ENCODE measurements around the gene CEBPA. TPM values are rescaled to one million over a fixed set of nuclear protein-coding genes. Genes with fewer than 3 reads are reported as not detected.

CEBPA gene
- total and polyA plus RNA-seq, 3 donors from 2014 or later: 3.5 to 5.0 (median 4.7) TPM

DNA sequence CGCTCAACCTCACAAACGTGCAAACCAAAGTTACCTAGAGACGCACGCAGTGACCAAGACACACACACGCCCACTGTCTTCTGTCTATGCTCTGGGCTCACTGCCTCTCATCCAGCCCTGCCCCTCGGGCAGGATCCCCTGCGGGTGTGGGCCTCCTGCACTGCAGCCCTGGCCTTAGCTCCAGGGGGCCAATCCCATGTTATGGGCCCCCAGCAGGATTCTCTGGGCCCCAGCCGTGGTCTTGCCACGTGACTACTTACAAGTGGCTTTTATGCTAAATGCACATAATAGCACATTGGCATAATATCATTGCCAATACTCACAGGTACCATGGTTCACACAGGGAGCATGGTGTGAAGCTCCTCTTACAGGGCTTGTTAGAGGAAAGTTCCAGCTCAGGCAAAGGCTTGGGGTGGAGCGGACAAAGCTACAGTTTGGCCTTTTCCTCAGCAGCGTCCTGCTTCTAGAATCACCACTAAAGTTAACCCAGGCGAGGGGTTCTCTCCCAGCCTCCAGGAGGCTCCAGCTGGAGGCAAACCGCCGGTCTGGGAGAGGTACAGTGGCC is 37.4 kb downstream of the CEBPA start:
- TF ChIP-seq POLR2A (IDR thresholded peaks at IDR 0.05): no peak
- TF ChIP-seq, protein P1, sequence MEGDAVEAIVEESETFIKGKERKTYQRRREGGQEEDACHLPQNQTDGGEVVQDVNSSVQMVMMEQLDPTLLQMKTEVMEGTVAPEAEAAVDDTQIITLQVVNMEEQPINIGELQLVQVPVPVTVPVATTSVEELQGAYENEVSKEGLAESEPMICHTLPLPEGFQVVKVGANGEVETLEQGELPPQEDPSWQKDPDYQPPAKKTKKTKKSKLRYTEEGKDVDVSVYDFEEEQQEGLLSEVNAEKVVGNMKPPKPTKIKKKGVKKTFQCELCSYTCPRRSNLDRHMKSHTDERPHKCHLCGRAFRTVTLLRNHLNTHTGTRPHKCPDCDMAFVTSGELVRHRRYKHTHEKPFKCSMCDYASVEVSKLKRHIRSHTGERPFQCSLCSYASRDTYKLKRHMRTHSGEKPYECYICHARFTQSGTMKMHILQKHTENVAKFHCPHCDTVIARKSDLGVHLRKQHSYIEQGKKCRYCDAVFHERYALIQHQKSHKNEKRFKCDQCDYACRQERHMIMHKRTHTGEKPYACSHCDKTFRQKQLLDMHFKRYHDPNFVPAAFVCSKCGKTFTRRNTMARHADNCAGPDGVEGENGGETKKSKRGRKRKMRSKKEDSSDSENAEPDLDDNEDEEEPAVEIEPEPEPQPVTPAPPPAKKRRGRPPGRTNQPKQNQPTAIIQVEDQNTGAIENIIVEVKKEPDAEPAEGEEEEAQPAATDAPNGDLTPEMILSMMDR (IDR thresholded peaks at IDR 0.05): no peak
- no peaks in the 10 kb centered on the region for H3K4me1 ChIP-seq
- H3K27me3 ChIP-seq: no peaks in the 10 kb centered on the region
- H3K9me3 ChIP-seq: no peaks in the 10 kb centered on the region
- no peak overlapping the region for H3K27ac ChIP-seq
- intact Hi-C loops (cut with DNase I; ENCODE audit: low total_unique reads): no loop called here
- DNase-seq: no peak
- no peak overlapping the region for H3K4me3 ChIP-seq
- WGBS, 2 donors: 92 to 98% methylated on average over 11 to 14 of the region's 14 CpGs
- no peaks in the 10 kb centered on the region for H3K36me3 ChIP-seq (ENCODE audit: low read depth, missing control alignments)

DNA sequence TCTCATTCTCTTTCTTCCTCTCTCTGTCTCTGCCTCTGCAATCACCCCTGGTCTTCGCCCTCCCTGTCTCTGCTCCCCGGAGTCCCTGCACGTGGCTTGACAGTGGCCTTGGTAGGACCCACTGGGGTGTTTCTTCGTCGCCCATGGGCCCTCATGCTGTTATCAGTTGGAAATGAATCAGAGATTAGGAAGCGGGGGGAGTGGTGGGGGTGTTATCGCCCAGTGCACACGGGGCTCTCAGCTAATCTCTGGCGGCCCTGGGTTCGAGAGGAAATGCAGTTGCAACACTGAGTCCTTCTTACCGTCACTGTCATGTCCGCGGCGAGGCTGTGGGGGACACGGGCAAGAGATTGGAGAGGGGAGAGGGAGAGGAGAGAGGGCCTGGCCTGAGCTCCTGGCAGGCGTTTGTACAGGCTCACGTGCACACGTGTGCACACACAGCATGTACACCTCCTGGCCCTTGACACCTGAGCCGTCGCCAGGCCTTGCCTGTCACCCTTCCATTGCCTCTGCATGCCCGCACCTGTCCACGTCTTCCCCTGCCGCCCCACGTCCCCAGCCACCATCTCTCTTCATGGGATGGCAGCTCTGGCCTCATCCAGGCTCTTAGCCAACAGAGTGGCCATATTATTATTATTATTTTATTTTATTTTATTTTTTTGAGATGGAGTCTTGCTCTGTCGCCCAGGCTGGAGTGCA is 38.9 kb downstream of the CEBPA start:
- Histone ChIP-seq H3K9me3 (no peaks in the 10 kb centered on the region), H3K27me3 (no peaks in the 10 kb centered on the region), H3K4me1 (no peaks in the 10 kb centered on the region), H3K27ac (no peak overlapping the region), H3K36me3 (ENCODE audit: low read depth, missing control alignments) (no peaks in the 10 kb centered on the region), H3K4me3 (no peak overlapping the region)
- no peak for TF ChIP-seq POLR2A (IDR thresholded peaks at IDR 0.05)
- TF ChIP-seq, protein P1 (IDR thresholded peaks at IDR 0.05): no peak
- intact Hi-C loops (cut with DNase I; ENCODE audit: low total_unique reads): no loop called here
- 80 to 87% methylated on average over 24 to 25 of the region's 25 CpGs for WGBS, 2 donors
- DNase-seq: no peak

DNA sequence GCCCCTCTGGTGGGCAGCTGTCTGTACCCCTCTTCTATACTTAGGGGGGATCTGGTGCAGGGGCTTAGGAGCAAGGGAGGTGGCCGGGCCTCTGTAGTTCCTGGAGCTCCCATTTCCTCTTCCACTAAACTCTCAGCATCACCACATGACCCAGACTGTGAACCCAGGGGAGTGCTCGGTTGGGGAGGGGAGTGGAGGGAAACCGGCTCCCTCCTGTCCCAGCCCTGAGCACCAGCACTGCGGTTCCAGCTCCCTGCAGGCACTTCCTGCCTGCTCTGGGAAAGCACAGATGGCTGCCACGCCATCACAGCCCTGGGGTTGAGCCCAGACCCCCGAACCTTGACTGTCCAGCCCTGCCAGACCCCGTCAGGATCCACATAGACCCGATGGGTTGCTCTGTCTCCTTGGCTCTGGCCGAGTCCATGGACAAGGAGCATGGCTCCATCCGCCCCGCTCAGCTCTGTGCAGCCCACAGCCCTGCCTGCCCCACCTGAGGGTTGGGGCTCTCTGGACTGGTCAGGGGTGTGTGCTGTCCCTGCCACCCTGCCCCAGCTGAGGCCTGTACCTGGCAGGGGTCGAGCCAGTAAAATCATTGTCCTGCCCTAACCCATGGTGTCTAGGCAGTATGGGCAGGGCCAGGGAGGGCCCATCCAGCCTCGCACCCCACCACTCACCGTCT is 40.7 kb downstream of the CEBPA start:
- intact Hi-C loops (cut with DNase I; ENCODE audit: low total_unique reads): no loop called here
- H3K9me3 ChIP-seq: no peaks in the 10 kb centered on the region
- 83 to 86% methylated on average over 3 to 13 of the region's 14 CpGs for WGBS, 2 donors
- no peak for DNase-seq
- no peak overlapping the region for H3K4me3 ChIP-seq
- no peak overlapping the region for H3K27ac ChIP-seq
- no peak for TF ChIP-seq POLR2A (IDR thresholded peaks at IDR 0.05)
- TF ChIP-seq, protein P1 (IDR thresholded peaks at IDR 0.05): no peak
- no peaks in the 10 kb centered on the region for H3K4me1 ChIP-seq
- no peaks in the 10 kb centered on the region for H3K36me3 ChIP-seq (ENCODE audit: low read depth, missing control alignments)
- no peaks in the 10 kb centered on the region for H3K27me3 ChIP-seq

DNA sequence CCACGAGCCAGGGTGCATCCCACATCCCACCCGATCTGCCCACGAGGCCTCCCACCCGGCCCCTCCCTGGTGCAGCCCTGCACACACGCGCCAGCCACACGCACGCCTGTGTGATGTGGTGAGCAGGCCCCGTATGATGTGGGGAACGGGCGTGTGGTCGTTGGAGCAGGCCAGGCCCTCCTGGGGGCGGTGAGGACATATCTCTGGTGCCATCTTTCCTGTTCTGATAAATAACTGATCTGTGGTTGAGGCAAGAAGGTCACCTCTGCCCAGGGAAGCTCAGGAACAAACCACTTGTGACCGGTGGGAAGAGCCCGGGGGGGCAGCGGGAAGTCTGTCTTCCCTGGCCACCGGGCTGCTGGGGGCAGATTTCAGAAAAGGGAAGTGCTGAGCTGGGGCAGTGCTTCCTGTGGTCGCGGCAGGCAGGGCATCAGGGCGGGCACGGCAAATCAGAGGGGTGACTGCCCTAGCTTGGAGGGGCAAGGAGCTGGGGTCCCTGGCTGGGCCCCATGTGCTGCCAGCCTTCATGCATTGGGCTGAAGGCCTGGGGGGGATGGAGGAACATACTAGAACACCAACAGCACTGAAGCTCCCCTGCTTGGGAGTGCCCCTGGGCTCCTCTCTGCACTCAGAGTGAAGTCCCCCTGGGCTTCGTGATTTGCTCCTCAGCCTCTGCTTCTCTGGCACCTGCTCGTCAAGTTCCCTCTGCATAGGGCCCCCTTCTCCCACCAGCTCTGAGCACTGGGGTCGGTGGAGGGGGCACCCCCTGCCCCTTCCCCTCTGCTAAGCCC is 41.5 kb downstream of the CEBPA start:
- intact Hi-C loops (cut with DNase I; ENCODE audit: low total_unique reads): no loop called here
- no peak for TF ChIP-seq POLR2A (IDR thresholded peaks at IDR 0.05)
- TF ChIP-seq, protein P1 (IDR thresholded peaks at IDR 0.05): no peak

More for the DNA sequence above, 41.5 kb downstream of the CEBPA start:
- Histone ChIP-seq H3K27ac (no peak overlapping the region), H3K4me1 (no peaks in the 10 kb centered on the region), H3K4me3 (no peak overlapping the region), H3K27me3 (no peaks in the 10 kb centered on the region), H3K36me3 (ENCODE audit: low read depth, missing control alignments) (no peaks in the 10 kb centered on the region), H3K9me3 (no peaks in the 10 kb centered on the region)
- DNase-seq: no peak
- 84 to 87% methylated on average over 20 to 22 of the region's 24 CpGs for WGBS, 2 donors
